CD14-positive monocyte (primary cell): ENCODE data around the gene TMTC1. TPM values are rescaled to one million over a fixed set of nuclear protein-coding genes. Genes with fewer than 3 reads are reported as not detected.

Experiments
- DNase-seq, 3 donors: peaks; one replicate each; pipeline ENCODE4 v3.0.0-alpha.2; 2011 to 2022
- H2AFZ ChIP-seq: 2 replicates; pipeline ENCODE4 v1.6.0; 2012; ENCODE audit warnings: mild to moderate bottlenecking, low read depth, low read length, inconsistent platforms; ENCODE audit not compliant: insufficient read depth, poor library complexity, severe bottlenecking
- H3K27ac ChIP-seq, 2 donors: 1 replicate in 1 of 2; 2 replicates in 1 of 2; pipeline ENCODE4 v1.5.1; 2012 to 2013; ENCODE audit warnings: low read length in 2 of 2, control low read depth in 1 of 2, inconsistent platforms in 1 of 2, low read depth in 1 of 2, mild to moderate bottlenecking in 1 of 2
- H3K27me3 ChIP-seq, 2 donors: one replicate each; pipeline versions ENCODE4 v1.6.0 to v1.6.1; 2011 to 2013; ENCODE audit warnings: low read length in 2 of 2; ENCODE audit not compliant: control insufficient read depth in 2 of 2, insufficient read depth in 2 of 2
- H3K36me3 ChIP-seq, 2 donors: replicated peaks in 1 of 2; 1 replicate in 1 of 2; 2 replicates in 1 of 2; pipeline versions ENCODE4 v1.5.1 to v1.6.1; 2012 to 2013; ENCODE audit warnings: low read length in 2 of 2, control low read depth in 1 of 2, inconsistent platforms in 1 of 2, mild to moderate bottlenecking in 1 of 2; ENCODE audit not compliant: insufficient read depth in 2 of 2, control insufficient read depth in 1 of 2
- H3K4me1 ChIP-seq, 2 donors: 1 replicate in 1 of 2; 2 replicates in 1 of 2; pipeline versions ENCODE4 v1.5.1 to v1.6.1; 2012 to 2013; ENCODE audit warnings: low read length in 2 of 2, control low read depth in 1 of 2, inconsistent platforms in 1 of 2, mild to moderate bottlenecking in 1 of 2, moderate library complexity in 1 of 2; ENCODE audit not compliant: insufficient read depth in 2 of 2, control insufficient read depth in 1 of 2
- H3K4me2 ChIP-seq: replicated peaks from 2 replicates; pipeline ENCODE3; 2012; ENCODE audit warnings: low read length, moderate library complexity, mild to moderate bottlenecking; ENCODE audit not compliant: poor library complexity, severe bottlenecking; ENCODE audit errors: extremely low read depth
- H3K4me3 ChIP-seq, 3 experiments: fragments of 200-600 bp in 1 of 3; sonication (generic) in 1 of 3; replicated peaks in 1 of 3; 1 replicate in 2 of 3; 2 replicates in 1 of 3; pipeline ENCODE4 v1.5.1; 2011 to 2013; ENCODE audit warnings: low read length in 3 of 3, mild to moderate bottlenecking in 3 of 3, control low read depth in 2 of 3, low read depth in 2 of 3, inconsistent platforms in 1 of 3, moderate library complexity in 1 of 3
- H3K79me2 ChIP-seq: 2 replicates; pipeline ENCODE4 v1.6.0; 2012; ENCODE audit warnings: mild to moderate bottlenecking, control low read depth, inconsistent platforms, low read length, moderate library complexity; ENCODE audit not compliant: insufficient read depth
- H3K9ac ChIP-seq: 2 replicates; pipeline ENCODE4 v1.6.0; 2017; ENCODE audit warnings: low read length, mild to moderate bottlenecking; ENCODE audit not compliant: insufficient read depth, poor library complexity, severe bottlenecking
- H3K9me3 ChIP-seq, 2 donors: replicated peaks in 1 of 2; 1 replicate in 1 of 2; 2 replicates in 1 of 2; pipeline versions ENCODE4 v1.5.1 to v1.6.1; 2012 to 2013; ENCODE audit warnings: low read length in 2 of 2, control low read depth in 1 of 2; ENCODE audit not compliant: control insufficient read depth in 1 of 2, insufficient read depth in 1 of 2
- H4K20me1 ChIP-seq: 2 replicates; pipeline ENCODE4 v1.6.0; 2012; ENCODE audit warnings: mild to moderate bottlenecking, low read length, control low read depth, moderate library complexity; ENCODE audit not compliant: insufficient read depth
- H3K27ac Mint-ChIP-seq, 7 donors: one replicate each; pipeline ENCODE4 v1.8.0; 2020; ENCODE audit warnings: mild to moderate bottlenecking in 7 of 7, mixed read lengths in 7 of 7, moderate library complexity in 6 of 7, inconsistent platforms in 2 of 7
- H3K27me3 Mint-ChIP-seq, 3 donors: one replicate each; pipeline ENCODE4 v1.8.0; 2021 to 2022; ENCODE audit warnings: low read depth in 3 of 3, mild to moderate bottlenecking in 3 of 3, mixed read lengths in 3 of 3, moderate library complexity in 3 of 3, inconsistent platforms in 1 of 3
- H3K36me3 Mint-ChIP-seq, 2 donors: one replicate each; pipeline ENCODE4 v1.8.0; 2020; ENCODE audit warnings: mixed read lengths in 2 of 2, inconsistent platforms in 1 of 2, mild to moderate bottlenecking in 1 of 2
- H3K4me1 Mint-ChIP-seq: one replicate; pipeline ENCODE4 v1.8.0; 2020; ENCODE audit warnings: mild to moderate bottlenecking, mixed read lengths
- H3K4me3 Mint-ChIP-seq, 2 donors: one replicate each; pipeline ENCODE4 v1.8.0; 2020; ENCODE audit warnings: mild to moderate bottlenecking in 2 of 2, mixed read lengths in 2 of 2, moderate library complexity in 1 of 2
- H3K9me3 Mint-ChIP-seq, 7 donors: one replicate each; pipeline ENCODE4 v1.8.0; 2020 to 2022; ENCODE audit warnings: mixed read lengths in 7 of 7, mild to moderate bottlenecking in 6 of 7, moderate library complexity in 6 of 7, inconsistent platforms in 2 of 7
- CTCF ChIP-seq: fragments of 200-600 bp; IDR thresholded peaks from one replicate; pipeline ENCODE4 v1.8.0; 2022; ENCODE audit warnings: antibody characterized with exemption, mild to moderate bottlenecking
- WGBS: methylation state at CpG from one replicate; pipeline ENCODE4 v1.1.5; 2013; ENCODE audit warnings: missing lambda C conversion rate; ENCODE audit not compliant: insufficient coverage; 5-methylcytosine and 5-hydroxymethylcytosine counted together
- intact Hi-C, 2 donors: fragments of 100-400 bp; cut with micrococcal nuclease; formaldehyde crosslinking; loops; one replicate each; pipeline versions ENCODE4 v1.15.0 to v1.15.1; 2023
- polyA plus RNA-seq, 3 donors: library from polyadenylated mRNA; depleted of rRNA in 1 of 3; unstranded in 2 of 3; stranded (reverse) in 1 of 3; fragments of 300-500 nt in 2 of 3; fragments of >200 nt in 1 of 3; fragmentation: Illumina TruSeq in 2 of 3; gene quantifications; 1 replicate in 2 of 3; 2 replicates in 1 of 3; pipeline ENCODE4 v1.2.3, GENCODE V29; 2012 to 2021

Gene TMTC1
- polyA plus RNA-seq, 3 donors: 0.57 to 5.6 (median 2.1) TPM

GRCh38 chr12:29622251-29622650 lies 161.5 kb downstream of the TMTC1 start:
- TF ChIP-seq CTCF: no peak
- Mint-ChIP-seq H3K27ac (no peak overlapping the region), H3K4me3 (no peak overlapping the region), H3K36me3 (peaks cover 0 to 6% of the 10 kb centered on the region in 2 donors), H3K4me1 (no peaks in the 10 kb centered on the region), H3K27me3 (peaks cover 0 to 8% (median 0%) of the 10 kb centered on the region in 3 donors), H3K9me3 (peaks cover 0 to 5% (median 2%) of the 10 kb centered on the region in 7 donors)
- Histone ChIP-seq H3K27ac (no peak overlapping the region), H3K4me3 (no peak overlapping the region), H3K9me3 (no peaks in the 10 kb centered on the region), H3K36me3 (no peaks in the 10 kb centered on the region), H3K9ac (no peak overlapping the region), H2AFZ (no peak overlapping the region), H3K27me3 (no peaks in the 10 kb centered on the region), H3K4me2 (no peak overlapping the region), H3K4me1 (no peaks in the 10 kb centered on the region), H3K79me2 (no peaks in the 10 kb centered on the region), H4K20me1 (no peaks in the 10 kb centered on the region)
- WGBS: 86% methylated on average over 1 of the region's 1 CpG
- no peak for DNase-seq
- intact Hi-C loops: no loop called here

- Mint-ChIP-seq H3K9me3 (peaks cover 0 to 5% (median 2%) of the 10 kb centered on the region in 7 donors), H3K4me3 (no peak overlapping the region)
These were observed 163.7 kb downstream of the TMTC1 start for GRCh38 chr12:29620030-29620429.

More at GRCh38 chr12:29620030-29620429, 163.7 kb downstream of the TMTC1 start:
- Histone ChIP-seq H3K9ac (no peak overlapping the region), H3K4me1 (no peaks in the 10 kb centered on the region), H3K27ac (no peak overlapping the region), H3K4me3 (no peak overlapping the region), H3K27me3 (no peaks in the 10 kb centered on the region), H2AFZ (no peak overlapping the region), H3K36me3 (no peaks in the 10 kb centered on the region), H3K79me2 (no peaks in the 10 kb centered on the region), H3K4me2 (no peak overlapping the region), H4K20me1 (no peaks in the 10 kb centered on the region), H3K9me3 (no peaks in the 10 kb centered on the region)
- intact Hi-C loops: no loop called here
- Mint-ChIP-seq H3K27ac (no peak overlapping the region), H3K4me1 (no peaks in the 10 kb centered on the region), H3K27me3 (peaks cover 0 to 8% (median 2%) of the 10 kb centered on the region in 3 donors), H3K36me3 (peaks cover 0 to 6% of the 10 kb centered on the region in 2 donors)
- no CpG with 5 or more reads among the region's 1 CpG for WGBS
- no peak for TF ChIP-seq CTCF
- no peak for DNase-seq
